Sigmoid colon (tissue), 4 donors: ENCODE data around the gene CCL1.

ENCODE experiments used
- CTCF ChIP-seq, 4 experiments: fragments of 450-650 bp in 3 of 4; fragments of 200-600 bp in 1 of 4; IDR thresholded peaks; one replicate each; pipeline ENCODE4 v1.5.1; 2016 to 2019; ENCODE audit warnings: antibody characterized with exemption in 4 of 4, mild to moderate bottlenecking in 3 of 4, moderate library complexity in 2 of 4
- POLR2A ChIP-seq, 2 donors: fragments of 450-650 bp; IDR thresholded peaks; one replicate each; pipeline ENCODE4 v1.6.1; 2016; ENCODE audit warnings: antibody characterized with exemption in 2 of 2, mild to moderate bottlenecking in 2 of 2, moderate library complexity in 2 of 2
- POLR2AphosphoS5 ChIP-seq, 4 donors: sonication (generic); formaldehyde crosslinking; IDR thresholded peaks; one replicate each; pipeline ENCODE4 v1.6.1; 2017; ENCODE audit warnings: antibody characterized with exemption in 4 of 4

- TF ChIP-seq POLR2AphosphoS5 (IDR thresholded peaks at IDR 0.05) (no peak), CTCF (IDR thresholded peaks at IDR 0.05) (no peak), POLR2A (IDR thresholded peaks at IDR 0.05) (no peak)
These were observed 3.6 kb upstream of the CCL1 start for GRCh38 chr17:34366529-34367107.
